HG02970 (cell line): ENCODE measurements around the gene MAPK1.
"Not testable (repeated sequence)": the region's sequence is repeated elsewhere in the genome, so short reads cannot be mapped to it uniquely, and the experiment has no call there.

ENCODE experiments used
- ATAC-seq: cut with Tn5 transposase; IDR thresholded peaks from one replicate; pipeline ENCODE4 v1.9.1; 2021; ENCODE audit warnings: mild to moderate bottlenecking, moderate library complexity, moderate number of reproducible peaks; ENCODE audit not compliant: unreplicated experiment, low FRiP score

The MAPK1 gene

GRCh38 chr22:21882754-21883333 is 15.4 kb upstream of the MAPK1 start:
- not testable (repeated sequence) for ATAC-seq

DNA sequence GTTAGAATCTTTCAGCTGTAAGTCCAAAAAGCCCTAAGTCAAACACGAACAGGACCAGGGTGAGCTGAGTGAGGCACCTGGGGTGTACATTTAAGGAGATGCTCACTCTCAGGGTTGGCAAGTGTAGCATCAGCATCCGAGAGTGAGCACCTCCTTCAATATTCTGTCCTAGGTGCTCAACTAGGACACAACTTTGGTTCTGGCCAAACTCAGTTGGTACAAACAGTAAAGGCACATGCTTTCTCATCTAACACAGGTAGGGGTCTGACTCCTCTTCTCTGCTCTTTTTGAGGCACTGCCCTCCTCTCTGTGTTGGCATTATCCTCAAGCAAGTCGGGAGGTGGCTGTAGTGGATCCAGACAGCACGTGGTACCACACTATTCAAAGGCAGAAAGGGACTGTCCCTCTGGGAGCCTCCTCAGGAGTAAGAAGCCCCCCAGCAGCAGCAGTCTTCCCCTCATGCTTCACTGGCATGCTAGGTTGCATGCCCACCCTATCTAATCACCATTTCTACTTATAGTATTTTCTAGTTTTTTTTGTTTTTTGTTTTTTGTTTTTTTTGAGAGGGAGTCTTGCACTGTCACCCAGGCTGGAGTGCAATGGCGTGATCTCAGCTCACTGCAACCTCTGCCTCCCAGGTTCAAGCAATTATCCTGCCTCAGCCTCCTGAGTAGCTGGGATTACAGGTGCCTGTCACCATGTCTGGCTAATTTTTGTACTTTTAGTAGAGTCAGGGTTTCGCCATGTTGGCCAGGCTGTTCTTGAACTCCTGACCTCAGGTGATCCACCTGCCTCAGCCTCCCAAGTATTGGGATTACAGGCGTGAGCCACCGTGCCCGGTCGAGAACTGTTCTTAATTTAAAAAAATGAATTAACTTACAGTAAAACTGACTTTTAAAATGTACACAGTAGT is 14.7 kb upstream of the MAPK1 start:
- no peak for ATAC-seq

GRCh38 chr22:21876486-21877176 is 9.2 kb upstream of the MAPK1 start:
- no peak for ATAC-seq

GRCh38 chr22:21874953-21875352 is 7.5 kb upstream of the MAPK1 start:
- ATAC-seq: not testable (repeated sequence)

- ATAC-seq: no peak
Observed at GRCh38 chr22:21873619-21874018, 6.2 kb upstream of the MAPK1 start.

DNA sequence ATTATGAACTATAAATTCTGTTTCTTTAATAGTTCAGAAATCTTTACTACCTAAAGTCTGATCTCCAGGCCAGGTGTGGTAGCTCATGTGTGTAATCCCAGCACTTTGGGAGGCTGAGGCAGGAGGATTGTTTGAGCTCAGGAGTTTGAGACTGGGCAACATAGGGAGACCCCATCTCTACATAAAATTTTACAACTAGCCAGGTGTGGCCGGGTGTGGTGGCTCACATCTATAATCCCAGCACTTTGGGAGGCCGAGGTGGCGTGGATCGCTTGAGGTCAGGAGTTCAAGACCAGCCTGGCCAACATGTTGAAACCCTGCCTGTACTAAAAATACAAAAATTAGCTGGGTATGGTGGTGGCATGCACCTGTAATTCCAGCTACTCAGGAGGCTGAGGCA is 5.3 kb upstream of the MAPK1 start:
- ATAC-seq: not testable (repeated sequence)

GRCh38 chr22:21868651-21869050 is 1.2 kb upstream of the MAPK1 start:
- no peak for ATAC-seq

GRCh38 chr22:21866833-21867527 is 465 bp downstream of the MAPK1 start:
- no peak for ATAC-seq

DNA sequence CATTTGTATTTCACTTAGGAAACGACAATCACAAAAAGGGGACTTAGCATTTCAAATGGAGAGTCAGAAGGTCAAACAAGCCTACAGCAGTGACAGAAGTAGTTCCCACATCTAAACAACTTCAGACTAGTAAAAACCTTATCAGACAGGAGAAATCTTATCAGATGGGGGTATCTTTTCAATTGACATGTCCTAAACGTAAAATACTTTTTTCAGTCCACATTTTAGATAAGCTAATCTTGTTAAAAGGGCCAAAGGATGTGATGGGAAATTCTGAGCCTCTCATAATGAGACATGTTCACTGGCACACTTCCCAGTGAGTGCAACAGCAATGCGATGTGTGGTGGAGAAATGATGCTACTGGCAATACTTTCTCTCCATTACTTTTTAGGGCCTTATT is 2.4 kb downstream of the MAPK1 start:
- no peak for ATAC-seq

GRCh38 chr22:21862386-21863245 is 4.8 kb downstream of the MAPK1 start:
- ATAC-seq: no peak

DNA sequence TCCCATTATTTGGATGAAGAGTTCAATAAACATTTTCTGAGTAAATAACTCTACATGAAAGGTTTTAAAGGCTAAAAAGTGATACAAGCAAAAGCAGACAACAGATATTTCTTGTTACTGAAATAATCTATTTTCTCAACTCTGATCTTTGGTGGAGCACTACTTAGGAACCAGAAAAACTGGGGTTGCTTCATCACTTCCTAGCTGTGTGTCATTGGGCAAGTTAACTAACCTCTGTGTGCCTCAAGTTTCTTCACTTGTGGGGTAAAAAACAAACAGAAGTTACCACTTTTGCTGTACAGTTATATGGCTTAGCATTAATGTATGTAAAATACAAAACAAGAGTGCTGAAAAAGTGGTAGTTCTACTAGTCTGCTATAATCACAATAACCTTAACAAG is 5.6 kb downstream of the MAPK1 start:
- ATAC-seq: no peak

DNA sequence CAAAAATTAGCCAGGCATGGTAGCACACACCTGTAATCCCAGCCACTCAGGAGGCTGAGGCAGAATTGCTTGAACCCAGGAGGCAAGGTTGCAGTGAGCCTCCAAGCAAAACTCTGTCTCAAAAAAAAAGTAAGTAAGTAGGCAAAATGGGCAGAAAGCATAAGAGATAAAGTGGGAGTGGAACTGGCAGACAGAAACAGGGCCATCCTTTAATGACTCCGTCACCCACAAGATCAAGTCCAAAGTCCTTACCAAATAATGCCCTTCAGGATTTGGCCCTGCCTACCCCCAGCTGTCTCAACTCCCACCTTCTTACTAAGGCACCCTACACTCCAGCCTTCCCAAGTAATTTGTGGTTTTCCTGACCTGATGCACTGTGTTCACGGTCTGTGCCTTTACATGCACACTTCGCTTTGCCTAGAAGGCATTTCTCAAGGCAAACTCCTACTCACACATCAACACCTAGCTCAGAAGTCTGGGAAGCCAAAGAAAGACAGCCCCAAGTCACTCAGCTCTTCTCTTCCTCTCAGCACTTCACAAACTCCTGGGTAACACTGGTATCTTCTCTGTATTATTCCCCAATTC is 6.1 kb downstream of the MAPK1 start:
- no peak for ATAC-seq

DNA sequence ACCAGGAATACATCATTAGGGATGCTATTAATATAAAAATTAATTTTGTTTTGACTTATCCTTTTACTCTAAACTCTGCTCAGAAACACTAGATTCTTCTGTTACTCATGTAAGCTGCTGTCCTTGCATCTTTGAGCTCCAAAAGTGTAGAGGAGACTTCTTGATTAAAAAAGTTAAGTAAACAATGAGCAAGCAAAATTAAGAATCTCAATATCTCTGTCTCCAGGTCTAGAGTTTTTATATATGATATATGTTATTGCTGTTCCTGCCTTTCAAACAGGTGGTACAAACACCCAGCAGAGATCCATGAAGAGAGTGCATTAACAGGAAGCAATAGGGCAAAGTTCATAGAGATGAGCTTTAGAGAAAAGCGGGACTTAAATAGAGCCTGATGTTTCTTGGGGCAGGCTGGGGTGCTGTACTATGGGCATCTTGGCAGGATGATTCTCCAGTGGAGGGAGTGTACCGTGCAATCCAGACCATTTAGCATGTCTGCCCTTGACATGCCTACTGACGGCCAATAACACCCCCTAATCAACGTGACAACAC is 6.9 kb downstream of the MAPK1 start:
- ATAC-seq: no peak

- no peak for ATAC-seq
Observed at GRCh38 chr22:21858025-21858764, 9.2 kb downstream of the MAPK1 start.

DNA sequence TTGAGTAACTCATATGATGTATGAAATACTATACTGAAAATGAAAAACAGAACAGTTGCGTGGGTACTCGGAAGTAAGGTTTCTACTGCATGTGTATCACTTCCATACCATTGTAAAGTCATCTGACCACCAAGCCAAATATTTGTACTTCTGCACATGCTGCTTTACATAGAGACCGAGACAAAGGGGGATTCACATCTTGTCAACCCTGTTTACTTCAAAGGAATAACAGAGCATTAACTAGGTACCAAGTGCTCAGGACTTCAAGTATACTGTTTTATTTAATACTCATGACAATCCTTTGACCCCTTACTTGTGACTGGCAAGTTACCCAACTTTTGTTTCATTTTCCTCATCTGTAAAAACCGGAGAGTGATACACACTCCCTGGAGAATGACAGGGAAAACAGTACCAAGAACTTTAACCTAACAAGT is 9.9 kb downstream of the MAPK1 start:
- no peak for ATAC-seq

- no peak for ATAC-seq
Observed at GRCh38 chr22:21856868-21857267, 10.6 kb downstream of the MAPK1 start.

GRCh38 chr22:21856197-21856596 is 11.2 kb downstream of the MAPK1 start:
- ATAC-seq: no peak

DNA sequence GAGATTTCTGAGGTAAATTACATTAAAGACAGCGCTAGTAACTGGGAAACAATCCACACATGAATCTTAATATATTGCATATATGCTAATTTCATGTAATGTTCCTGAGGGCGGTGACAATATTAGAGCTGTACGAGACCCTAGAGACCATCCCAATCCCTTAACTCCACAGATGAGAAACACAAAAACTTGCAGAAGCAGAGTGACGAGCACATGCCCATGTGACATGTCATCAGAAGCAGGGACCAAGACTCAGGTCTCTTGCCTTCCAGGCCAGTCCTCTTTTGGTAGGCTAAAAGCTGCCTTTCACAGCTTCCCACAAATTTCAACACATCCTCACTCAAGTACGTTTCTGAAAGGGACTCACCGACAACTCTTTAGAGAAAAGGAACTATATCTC is 11.8 kb downstream of the MAPK1 start:
- ATAC-seq: no peak

GRCh38 chr22:21850660-21851059 is 16.8 kb downstream of the MAPK1 start:
- ATAC-seq: no peak
